ENCODE measurements around the gene TMEM218.

GRCh38 chr11:125138966-125139365, 27.5 kb upstream of the TMEM218 start:
- TF ChIP-seq CTCF (IDR thresholded peaks at IDR 0.05) (no peak), POLR2AphosphoS5 (IDR thresholded peaks at IDR 0.05) (no peak), POLR2A (IDR thresholded peaks at IDR 0.05) (no peak)
